ENCODE measurements around the gene MEGF11. TPM values are rescaled to one million over a fixed set of nuclear protein-coding genes. Genes with fewer than 3 reads are reported as not detected.

Gene MEGF11
- polyA plus RNA-seq, 5 donors = 3.3 to 15.1 (median 7.6) TPM

- no peak for DNase-seq
These were observed 306.5 kb downstream of the MEGF11 start for GRCh38 chr15:65947041-65947440.

DNA sequence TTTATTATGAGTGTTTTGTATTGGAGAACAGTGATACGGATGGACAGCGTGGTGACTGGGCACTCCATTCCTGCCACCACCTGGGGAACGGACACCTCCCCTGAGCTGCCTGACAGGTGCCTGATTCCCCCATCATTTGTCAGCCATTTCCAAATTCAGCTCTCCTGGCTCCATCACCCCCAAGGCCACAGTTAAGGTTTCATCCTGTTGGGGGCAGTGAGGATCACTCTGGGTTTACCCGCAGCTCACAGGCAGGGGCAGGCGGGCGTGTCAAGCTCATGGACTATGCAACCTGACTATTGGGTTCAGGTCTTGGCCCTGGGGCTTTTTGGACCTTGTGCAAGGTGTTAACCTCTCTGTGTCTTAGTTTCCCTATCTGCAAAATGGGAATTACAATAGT, 307.9 kb downstream of the MEGF11 start:
- DNase-seq = no peak

DNA sequence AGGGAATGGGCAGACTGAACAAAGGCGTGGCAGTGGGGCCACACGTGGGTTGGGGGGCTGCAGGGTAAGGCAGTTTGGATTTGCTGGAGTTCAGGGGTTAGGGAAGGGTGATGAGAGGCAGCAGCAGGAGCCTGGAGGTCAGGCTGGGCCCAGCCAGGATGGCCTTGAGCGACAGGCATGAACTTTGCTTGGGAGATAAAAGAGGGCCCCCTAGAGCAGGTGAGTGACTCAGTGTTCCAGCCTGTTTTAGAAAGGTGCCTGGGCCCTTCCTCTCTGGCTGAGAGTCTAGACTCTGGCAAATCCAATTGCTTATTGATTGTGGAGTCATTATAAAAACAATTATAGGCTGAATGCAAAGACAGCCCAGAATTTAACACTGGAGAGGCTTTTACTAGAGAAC, 309.1 kb downstream of the MEGF11 start:
- no peak for DNase-seq

- no peak for DNase-seq
These were observed 311.1 kb downstream of the MEGF11 start for GRCh38 chr15:65942436-65942835.

DNA sequence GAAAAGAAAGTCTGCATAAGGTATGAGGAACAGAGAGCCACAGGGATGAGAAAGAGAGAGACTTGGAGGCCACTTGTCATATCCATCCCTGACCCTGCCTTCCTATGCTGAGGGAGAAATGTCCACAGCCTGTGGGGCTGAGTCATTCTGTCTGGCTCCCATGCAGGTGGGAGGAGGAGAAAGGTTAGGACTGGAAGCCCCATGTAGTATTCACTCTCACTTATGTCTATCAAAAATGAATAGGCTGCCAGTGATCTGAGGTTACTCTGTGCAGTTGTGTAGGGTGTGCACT, 313.0 kb downstream of the MEGF11 start:
- DNase-seq = no peak

- no peak for DNase-seq
These were observed 313.5 kb downstream of the MEGF11 start for GRCh38 chr15:65939901-65940617.

DNA sequence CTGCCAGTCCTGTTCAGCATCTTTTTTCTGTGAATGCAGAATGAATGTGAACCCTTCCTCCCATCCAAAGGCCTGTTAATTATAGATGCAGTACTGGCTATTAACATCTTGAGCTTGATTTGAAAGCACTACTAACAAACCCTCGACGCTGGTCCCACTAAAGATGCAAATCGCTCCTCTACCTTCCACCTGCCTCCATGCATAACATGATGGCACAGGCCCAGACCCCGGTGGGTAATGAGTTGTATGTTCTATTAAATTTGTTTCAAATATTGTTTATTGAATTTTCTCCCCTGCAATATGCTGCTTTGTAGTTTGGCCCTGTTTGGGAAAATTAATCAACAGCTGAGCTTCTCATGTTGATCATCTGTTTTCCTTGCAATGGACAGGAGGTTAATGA, 314.9 kb downstream of the MEGF11 start:
- DNase-seq = no peak

DNA sequence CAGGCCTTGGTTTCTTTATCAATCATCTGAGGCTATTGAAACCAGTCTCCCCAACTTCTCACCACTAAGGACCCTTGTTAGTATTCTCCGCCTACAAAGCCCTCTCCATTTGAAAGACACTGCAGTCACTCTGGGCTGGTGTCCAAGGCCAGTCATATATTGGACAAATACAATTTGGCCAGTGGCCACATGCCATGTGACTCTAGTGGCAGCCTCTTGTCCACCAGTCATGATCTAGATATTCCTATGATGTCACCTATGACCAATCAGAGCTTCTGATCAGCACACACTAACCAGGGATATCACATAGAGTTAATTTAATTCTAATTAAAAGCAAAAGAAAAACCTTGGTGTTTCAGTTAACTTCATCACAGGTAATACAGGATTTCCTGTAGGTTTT, 316.1 kb downstream of the MEGF11 start:
- peak in 1 of 2 donors; percentile 18 for DNase-seq

- no peak for DNase-seq
These were observed 316.5 kb downstream of the MEGF11 start for GRCh38 chr15:65937054-65937453.

DNA sequence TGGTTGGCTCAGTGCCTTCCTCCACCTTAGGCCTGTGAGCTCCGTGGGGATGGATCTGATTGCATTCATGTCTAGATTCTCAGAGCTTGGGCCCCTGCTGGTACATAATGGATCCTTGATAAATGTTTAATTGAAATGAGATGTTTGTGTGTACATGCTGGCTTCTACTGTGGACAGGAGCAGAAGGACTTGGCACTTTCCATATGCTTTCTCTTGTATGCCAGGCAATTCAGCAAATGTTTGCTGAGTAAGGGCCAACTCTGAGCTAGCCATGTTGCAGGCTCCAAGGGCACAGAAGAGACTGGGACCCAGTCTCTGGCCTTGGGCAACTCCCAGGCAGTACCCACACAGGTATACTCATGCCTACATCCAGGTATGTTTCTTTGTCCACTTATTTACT, 317.3 kb downstream of the MEGF11 start:
- no peak for DNase-seq

DNA sequence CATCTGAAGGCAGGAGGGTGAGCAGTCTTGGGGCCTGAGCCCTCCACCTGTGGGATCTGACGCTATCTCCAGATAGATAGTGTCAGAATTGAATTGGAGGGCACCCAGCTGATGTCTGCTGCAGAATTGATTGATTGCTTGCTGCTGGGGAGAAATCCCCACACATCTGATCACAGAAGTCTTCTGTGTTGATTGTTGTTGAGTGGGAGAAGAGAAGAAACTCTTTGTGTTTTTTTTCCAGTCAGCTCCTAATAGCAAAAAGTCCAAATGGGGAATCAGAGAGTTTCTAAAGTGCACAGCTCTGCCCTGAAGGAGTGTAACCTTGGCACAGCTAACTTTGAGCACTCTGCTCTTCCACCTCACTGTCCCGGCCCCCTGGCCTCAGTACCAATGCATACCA, 318.2 kb downstream of the MEGF11 start:
- no peak for DNase-seq

GRCh38 chr15:65931221-65931620, 322.3 kb downstream of the MEGF11 start:
- no peak for DNase-seq

DNA sequence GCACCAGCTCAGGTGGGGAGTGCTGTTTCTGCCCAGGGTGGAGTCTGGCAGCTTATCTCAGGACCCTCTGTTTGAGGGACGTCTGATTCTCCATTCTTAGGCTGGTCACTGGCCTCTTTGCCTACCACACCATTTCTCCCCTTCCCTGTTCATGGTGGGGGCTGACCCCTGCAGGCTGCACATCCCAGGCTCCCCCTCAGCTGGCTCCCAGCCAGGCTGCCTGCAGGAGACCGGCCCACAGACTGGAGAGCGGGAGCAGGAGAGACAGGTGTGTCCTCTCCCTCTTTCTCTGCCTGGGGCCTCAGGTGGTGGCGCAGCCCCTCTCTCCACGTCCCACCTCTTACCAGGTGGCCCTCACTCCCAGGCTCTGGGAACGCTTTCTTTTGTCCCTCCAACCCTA, 323.4 kb downstream of the MEGF11 start:
- DNase-seq = no peak

- DNase-seq = no peak
These were observed 324.0 kb downstream of the MEGF11 start for GRCh38 chr15:65929573-65929972.

GRCh38 chr15:65927545-65927944, 326.0 kb downstream of the MEGF11 start:
- DNase-seq = no peak

GRCh38 chr15:65926899-65927298, 326.7 kb downstream of the MEGF11 start:
- no peak for DNase-seq

- no peak for DNase-seq
These were observed 327.1 kb downstream of the MEGF11 start for GRCh38 chr15:65926459-65926858.

GRCh38 chr15:65925338-65925737, 328.2 kb downstream of the MEGF11 start:
- DNase-seq = no peak

- no peak for DNase-seq
These were observed 329.5 kb downstream of the MEGF11 start for GRCh38 chr15:65924004-65924403.

DNA sequence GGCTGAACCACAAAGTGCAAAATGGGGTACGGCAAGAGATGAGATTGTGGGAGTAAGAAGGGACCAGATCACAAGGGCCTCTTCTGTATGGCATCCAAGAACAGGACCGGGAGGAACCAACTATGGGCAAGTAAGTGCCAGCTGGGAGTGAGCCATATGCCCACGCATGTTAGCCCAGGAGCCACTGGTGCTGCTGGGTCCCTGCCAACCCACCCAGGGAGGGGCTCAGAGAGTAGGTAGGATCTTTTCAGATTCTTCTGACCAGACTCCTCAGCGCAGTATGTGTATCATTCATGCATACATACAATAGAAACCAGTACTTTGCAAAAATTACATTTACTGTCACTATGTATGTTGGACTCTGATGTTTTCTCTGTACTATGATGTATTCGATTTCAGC, 330.3 kb downstream of the MEGF11 start:
- no peak for DNase-seq

GRCh38 chr15:65922621-65923020, 330.9 kb downstream of the MEGF11 start:
- no peak for DNase-seq

GRCh38 chr15:65921780-65922179, 331.8 kb downstream of the MEGF11 start:
- DNase-seq = no peak

DNA sequence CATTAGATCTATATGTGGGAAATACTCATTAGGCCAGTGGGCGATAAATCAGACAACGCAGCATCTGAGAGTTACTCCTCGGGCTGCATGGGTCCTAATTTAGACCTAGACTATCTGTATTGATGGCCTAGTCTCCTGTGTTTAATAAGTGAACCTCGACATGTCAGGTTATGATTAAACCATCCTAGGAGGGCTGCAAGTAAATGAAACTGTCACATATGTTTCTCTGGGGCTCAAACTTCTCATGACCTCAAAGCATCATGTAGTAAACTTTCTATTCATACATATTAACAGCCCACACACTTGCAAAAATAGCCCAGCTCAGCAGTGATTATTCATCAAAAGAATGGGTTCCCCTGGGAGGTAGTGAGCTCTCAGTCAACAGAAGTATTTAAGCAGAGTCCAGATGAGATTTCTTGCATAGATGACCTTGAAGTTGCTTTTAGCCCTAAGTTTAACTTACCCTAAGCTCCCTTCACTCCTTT, 332.7 kb downstream of the MEGF11 start:
- no peak for DNase-seq

DNA sequence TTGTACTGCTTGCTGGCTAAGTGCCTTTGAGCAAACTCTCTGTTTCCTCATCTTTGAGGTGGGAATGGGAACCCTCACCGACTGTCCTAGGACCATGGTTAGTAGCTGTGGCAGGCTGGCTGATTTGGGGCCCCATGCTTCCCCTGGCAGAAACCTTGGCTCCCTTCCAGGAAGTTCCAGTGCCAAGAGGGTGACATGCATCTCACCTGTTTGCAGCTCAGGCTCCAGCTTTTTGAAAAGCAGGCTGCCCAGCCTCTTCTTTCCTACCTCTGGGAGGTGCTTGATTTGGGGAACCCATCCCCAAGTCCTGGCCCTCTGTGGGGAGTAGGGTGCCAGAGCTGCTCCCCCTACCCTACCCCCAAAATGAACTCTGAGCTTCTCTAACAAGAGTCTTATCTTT, 333.4 kb downstream of the MEGF11 start:
- DNase-seq = no peak

All from right lung (tissue), 5 donors.